Panc1 (cell line): ENCODE measurements around the gene GPATCH8.

ENCODE experiments used
- POLR2AphosphoS5 ChIP-seq: IDR thresholded peaks from 2 replicates; pipeline ENCODE4 v1.6.1; 2012; ENCODE audit warnings: mild to moderate bottlenecking, low read depth, low read length, moderate library complexity
- SIN3A ChIP-seq: IDR thresholded peaks from 2 replicates; pipeline ENCODE4 v1.6.1; 2012; ENCODE audit warnings: low read depth, mild to moderate bottlenecking, low read length, moderate library complexity, borderline replicate concordance; ENCODE audit not compliant: insufficient read depth
- TF ChIP-seq, protein P1 (sequence below): fragments of 450-650 bp; IDR thresholded peaks from 2 replicates; pipeline ENCODE4 v1.5.1; 2017; ENCODE audit warnings: mild to moderate bottlenecking

DNA sequence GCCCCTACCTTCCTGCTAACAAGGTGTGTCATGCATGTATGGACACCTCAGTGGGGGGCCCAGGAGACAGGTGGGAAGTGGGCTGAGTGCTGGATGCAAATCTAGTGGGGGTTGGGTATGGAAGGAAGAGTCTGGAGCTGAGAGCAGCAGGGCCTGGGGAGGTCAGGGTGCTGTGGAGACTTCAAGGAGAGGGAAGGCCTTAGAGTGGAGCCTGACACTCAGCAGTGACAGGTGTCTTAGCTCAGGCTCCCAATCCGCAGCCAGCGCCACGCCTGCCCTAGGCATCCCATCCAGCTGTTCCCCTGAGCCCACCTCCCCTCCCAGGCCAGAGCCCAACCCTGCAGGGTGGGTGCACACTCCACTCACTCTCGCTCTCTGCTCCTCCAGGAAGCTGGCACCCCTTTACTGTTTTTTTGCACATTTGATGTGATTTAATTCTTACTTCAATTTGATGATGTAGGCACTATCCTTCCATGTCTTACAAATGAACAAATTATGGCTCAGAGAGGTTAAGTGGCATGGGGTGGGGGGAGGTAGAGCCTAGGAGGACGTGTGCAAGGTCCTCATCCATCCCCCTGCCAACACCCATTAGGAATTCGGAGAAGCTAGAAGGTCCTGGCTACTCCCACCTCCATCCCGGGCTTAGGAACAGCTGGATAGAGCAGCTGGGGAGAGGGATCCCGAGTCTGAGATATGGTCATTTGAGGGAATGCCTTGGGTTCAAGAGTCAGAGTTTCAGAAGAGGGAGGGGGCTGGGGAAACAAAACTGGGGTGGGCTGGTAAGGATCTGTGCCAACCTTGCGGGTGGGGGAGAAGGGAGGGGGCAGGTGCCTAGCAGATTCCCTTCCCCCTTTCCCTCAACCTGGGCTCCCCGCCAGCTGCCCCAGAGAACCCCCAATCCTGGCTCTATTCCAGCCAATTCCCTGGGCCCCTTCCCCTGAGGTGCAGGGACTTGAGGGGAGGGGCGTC is 141.6 kb downstream of the GPATCH8 start:
- TF ChIP-seq, protein P1, sequence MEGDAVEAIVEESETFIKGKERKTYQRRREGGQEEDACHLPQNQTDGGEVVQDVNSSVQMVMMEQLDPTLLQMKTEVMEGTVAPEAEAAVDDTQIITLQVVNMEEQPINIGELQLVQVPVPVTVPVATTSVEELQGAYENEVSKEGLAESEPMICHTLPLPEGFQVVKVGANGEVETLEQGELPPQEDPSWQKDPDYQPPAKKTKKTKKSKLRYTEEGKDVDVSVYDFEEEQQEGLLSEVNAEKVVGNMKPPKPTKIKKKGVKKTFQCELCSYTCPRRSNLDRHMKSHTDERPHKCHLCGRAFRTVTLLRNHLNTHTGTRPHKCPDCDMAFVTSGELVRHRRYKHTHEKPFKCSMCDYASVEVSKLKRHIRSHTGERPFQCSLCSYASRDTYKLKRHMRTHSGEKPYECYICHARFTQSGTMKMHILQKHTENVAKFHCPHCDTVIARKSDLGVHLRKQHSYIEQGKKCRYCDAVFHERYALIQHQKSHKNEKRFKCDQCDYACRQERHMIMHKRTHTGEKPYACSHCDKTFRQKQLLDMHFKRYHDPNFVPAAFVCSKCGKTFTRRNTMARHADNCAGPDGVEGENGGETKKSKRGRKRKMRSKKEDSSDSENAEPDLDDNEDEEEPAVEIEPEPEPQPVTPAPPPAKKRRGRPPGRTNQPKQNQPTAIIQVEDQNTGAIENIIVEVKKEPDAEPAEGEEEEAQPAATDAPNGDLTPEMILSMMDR, result no peak
- TF ChIP-seq POLR2AphosphoS5, result no peak
- no peak for TF ChIP-seq SIN3A
